Upper lobe of right lung (tissue), 1 donor: Measurements from ENCODE around the gene SPRR2D. TPM values are rescaled to one million over a fixed set of nuclear protein-coding genes. Genes with fewer than 3 reads are reported as not detected.
"Not testable (repeated sequence)": the region's sequence is repeated elsewhere in the genome, so short reads cannot be mapped to it uniquely, and the experiment has no call there.

Source experiments
- ATAC-seq: fragments of 200-7000 bp; cut with Tn5 transposase; one replicate; pipeline ENCODE4 v1.9.1; 2020; ENCODE audit warnings: mild to moderate bottlenecking, moderate library complexity
- DNase-seq: peaks from one replicate; pipeline ENCODE4 v3.0.0-alpha.2; 2020
- H3K27ac ChIP-seq: fragments of 200-600 bp; one replicate; pipeline ENCODE4 v1.8.0; 2022
- H3K27me3 ChIP-seq: fragments of 200-600 bp; one replicate; pipeline ENCODE4 v1.8.0; 2022; ENCODE audit warnings: mild to moderate bottlenecking
- H3K36me3 ChIP-seq: fragments of 200-600 bp; one replicate; pipeline ENCODE4 v1.8.0; 2022
- H3K4me1 ChIP-seq: fragments of 200-600 bp; one replicate; pipeline ENCODE4 v1.8.0; 2022
- H3K4me3 ChIP-seq: fragments of 200-600 bp; one replicate; pipeline ENCODE4 v1.8.0; 2022; ENCODE audit warnings: mild to moderate bottlenecking
- H3K9me3 ChIP-seq: fragments of 200-600 bp; one replicate; pipeline ENCODE4 v1.8.0; 2022
- intact Hi-C: fragments of 100-400 bp; cut with DNase I; formaldehyde crosslinking; loops from one replicate; pipeline ENCODE4 v1.11.0; 2022
- total RNA-seq: library from RNA; stranded (reverse); fragmentation: NEBNext Ultra II Directional; extraction: Animal tissue kit (Norgen Biotek cat#: 25700); gene quantifications from one replicate; pipeline ENCODE4 v1.2.1, GENCODE V29; 2021
- TF ChIP-seq, protein P1 (sequence below): fragments of 200-600 bp; IDR thresholded peaks from one replicate; pipeline ENCODE4 v1.8.0; 2022; ENCODE audit warnings: antibody characterized with exemption
- donor health status: DM: no; HTN: yes; CAD: no; lungs with severe emphysema.

SPRR2D gene
- total RNA-seq, 1 donor from 2014 or later: not detected

DNA sequence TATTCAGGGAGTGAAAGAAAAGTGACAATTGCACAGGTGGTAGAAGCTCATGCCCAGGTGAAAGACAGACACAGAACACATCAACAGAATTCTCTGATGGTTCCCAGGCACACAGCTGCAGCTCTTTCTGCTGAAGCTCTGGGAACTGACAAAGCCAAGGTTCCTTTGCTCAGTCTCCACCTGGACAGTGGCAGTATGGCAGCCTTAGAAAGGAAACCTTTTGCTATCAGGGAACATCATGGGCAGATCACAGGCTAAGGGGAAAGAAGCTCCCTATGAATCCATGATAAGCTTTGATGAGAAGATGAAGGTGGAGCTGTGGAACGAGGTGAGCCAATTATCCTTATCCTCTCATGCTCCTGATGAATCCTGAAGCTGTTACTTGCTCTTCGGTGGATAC is 29.3 kb upstream of the SPRR2D start:
- intact Hi-C loops: no loop called here

GRCh38 chr1:153058826-153059784 is 18.2 kb upstream of the SPRR2D start:
- ATAC-seq (peak; percentile 40), DNase-seq (no peak)
- Histone ChIP-seq H3K27me3 (no peaks in the 10 kb centered on the region), H3K4me3 (no peak overlapping the region), H3K4me1 (no peaks in the 10 kb centered on the region), H3K9me3 (no peaks in the 10 kb centered on the region), H3K36me3 (no peaks in the 10 kb centered on the region), H3K27ac (no peak overlapping the region)
- intact Hi-C loops: no loop called here
- TF ChIP-seq, protein P1, sequence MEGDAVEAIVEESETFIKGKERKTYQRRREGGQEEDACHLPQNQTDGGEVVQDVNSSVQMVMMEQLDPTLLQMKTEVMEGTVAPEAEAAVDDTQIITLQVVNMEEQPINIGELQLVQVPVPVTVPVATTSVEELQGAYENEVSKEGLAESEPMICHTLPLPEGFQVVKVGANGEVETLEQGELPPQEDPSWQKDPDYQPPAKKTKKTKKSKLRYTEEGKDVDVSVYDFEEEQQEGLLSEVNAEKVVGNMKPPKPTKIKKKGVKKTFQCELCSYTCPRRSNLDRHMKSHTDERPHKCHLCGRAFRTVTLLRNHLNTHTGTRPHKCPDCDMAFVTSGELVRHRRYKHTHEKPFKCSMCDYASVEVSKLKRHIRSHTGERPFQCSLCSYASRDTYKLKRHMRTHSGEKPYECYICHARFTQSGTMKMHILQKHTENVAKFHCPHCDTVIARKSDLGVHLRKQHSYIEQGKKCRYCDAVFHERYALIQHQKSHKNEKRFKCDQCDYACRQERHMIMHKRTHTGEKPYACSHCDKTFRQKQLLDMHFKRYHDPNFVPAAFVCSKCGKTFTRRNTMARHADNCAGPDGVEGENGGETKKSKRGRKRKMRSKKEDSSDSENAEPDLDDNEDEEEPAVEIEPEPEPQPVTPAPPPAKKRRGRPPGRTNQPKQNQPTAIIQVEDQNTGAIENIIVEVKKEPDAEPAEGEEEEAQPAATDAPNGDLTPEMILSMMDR: no peak

More for the DNA sequence above, 29.3 kb upstream of the SPRR2D start:
- no peaks in the 10 kb centered on the region for H3K4me1 ChIP-seq
- H3K27ac ChIP-seq: no peak overlapping the region
- no peaks in the 10 kb centered on the region for H3K36me3 ChIP-seq
- ATAC-seq: no peak
- no peak overlapping the region for H3K4me3 ChIP-seq
- TF ChIP-seq, protein P1: no peak
- no peaks in the 10 kb centered on the region for H3K9me3 ChIP-seq
- no peak for DNase-seq
- H3K27me3 ChIP-seq: no peaks in the 10 kb centered on the region

- Histone ChIP-seq H3K27ac (no peak overlapping the region), H3K36me3 (no peaks in the 10 kb centered on the region), H3K4me3 (no peak overlapping the region), H3K27me3 (no peaks in the 10 kb centered on the region), H3K4me1 (no peaks in the 10 kb centered on the region), H3K9me3 (no peaks in the 10 kb centered on the region)
- intact Hi-C loops: no loop called here
- DNase-seq (no peak), ATAC-seq (no peak)
- TF ChIP-seq, protein P1: no peak
These were observed 17.2 kb upstream of the SPRR2D start for GRCh38 chr1:153058154-153058553.

DNA sequence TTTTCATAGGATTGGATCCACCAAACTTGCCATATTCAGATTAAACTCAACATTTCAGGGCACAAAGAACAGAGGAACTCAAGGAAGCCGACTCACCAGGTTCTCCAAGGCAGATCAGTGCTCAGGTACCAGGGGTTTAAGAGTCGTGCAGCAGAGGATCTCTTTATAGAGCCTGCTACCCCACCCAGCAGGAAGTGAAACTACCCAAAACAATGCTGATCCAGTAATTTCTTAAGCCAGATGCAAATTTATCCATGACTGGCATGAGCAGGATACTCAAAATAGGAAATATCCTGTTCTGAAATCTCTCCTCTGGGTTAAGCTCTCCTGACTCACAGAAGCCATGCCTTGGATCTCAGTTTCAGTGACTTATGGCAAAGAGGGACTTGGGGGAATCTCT is 16.5 kb upstream of the SPRR2D start, which contains the start of gene SPRR2A:
TSS of gene SPRR2A (minus strand) at position 138 of the 400 bp plus-strand sequence. CDS start 777 bp downstream, outside the sequence.
- no peaks in the 10 kb centered on the region for H3K36me3 ChIP-seq
- TF ChIP-seq, protein P1: no peak
- no peak for DNase-seq
- no peaks in the 10 kb centered on the region for H3K4me1 ChIP-seq
- no peak within 1 kb of the TSS for H3K27ac ChIP-seq
- H3K4me3 ChIP-seq: no peak within 1 kb of the TSS
- no peaks in the 10 kb centered on the region for H3K9me3 ChIP-seq
- no peak for ATAC-seq
- intact Hi-C loops: no loop called here
- H3K27me3 ChIP-seq: no peaks in the 10 kb centered on the region

DNA sequence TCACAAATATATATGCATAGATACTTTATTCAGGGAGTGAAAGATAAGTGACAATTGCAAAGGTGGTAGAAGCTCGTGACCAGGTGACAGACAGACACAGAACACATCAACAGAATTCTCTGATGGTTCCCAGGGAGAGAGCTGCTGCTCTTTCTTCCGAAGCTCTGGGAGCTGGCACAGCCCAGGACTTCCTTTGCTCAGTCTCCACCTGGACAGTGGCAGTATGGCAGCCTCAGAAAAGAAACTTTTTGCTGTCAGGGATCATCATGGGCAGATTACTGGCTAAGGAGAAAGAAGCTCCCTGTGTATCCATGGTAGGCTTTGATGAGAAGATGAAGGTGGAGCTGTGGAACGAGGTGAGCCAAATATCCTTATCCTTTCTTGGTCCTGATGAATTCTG is 15.2 kb upstream of the SPRR2D start:
- H3K27ac ChIP-seq, H3K9me3 ChIP-seq, H3K4me1 ChIP-seq, H3K36me3 ChIP-seq, intact Hi-C loops, H3K27me3 ChIP-seq, DNase-seq, H3K4me3 ChIP-seq, ATAC-seq: not testable (repeated sequence)

GRCh38 chr1:153049211-153049610 is 8.3 kb upstream of the SPRR2D start:
- intact Hi-C loops: no loop called here
- no peaks in the 10 kb centered on the region for H3K27me3 ChIP-seq

More at GRCh38 chr1:153049211-153049610, 8.3 kb upstream of the SPRR2D start:
- TF ChIP-seq, protein P1: no peak
- Histone ChIP-seq H3K27ac (no peak overlapping the region), H3K36me3 (no peaks in the 10 kb centered on the region), H3K4me1 (no peaks in the 10 kb centered on the region), H3K4me3 (no peak overlapping the region), H3K9me3 (no peaks in the 10 kb centered on the region)
- DNase-seq (no peak), ATAC-seq (peak; percentile 19)
